HepG2 (cell line): ENCODE data around the gene KDM4B. TPM values are rescaled to one million over a fixed set of nuclear protein-coding genes. Genes with fewer than 3 reads are reported as not detected.

Experiments used
- CEBPB ChIP-seq: IDR thresholded peaks from 2 replicates; pipeline ENCODE4 v1.6.1; 2011; ENCODE audit warnings: low read depth, low read length, improper control_type of control experiment, borderline replicate concordance
- GATAD1 ChIP-seq: IDR thresholded peaks from 2 replicates; pipeline ENCODE4 v1.6.1; 2016; ENCODE audit warnings: missing genetic modification reagents, missing compliant biosample characterization
- HMGXB4 ChIP-seq, 2 experiments: sonication (generic) in 1 of 2; formaldehyde crosslinking in 1 of 2; IDR thresholded peaks; 2 replicates each; pipeline versions ENCODE4 v1.4.0 to v1.6.1; 2018 to 2020; ENCODE audit warnings: missing genetic modification reagents in 2 of 2, borderline replicate concordance in 1 of 2, low read depth in 1 of 2, mild to moderate bottlenecking in 1 of 2, missing biosample characterization in 1 of 2
- NR0B2 ChIP-seq: sonication (generic); formaldehyde crosslinking; IDR thresholded peaks from 2 replicates; pipeline ENCODE4 v1.4.0; 2020; ENCODE audit warnings: mild to moderate bottlenecking, missing genetic modification reagents
- PAXIP1 ChIP-seq: sonication (generic); formaldehyde crosslinking; conservative IDR thresholded peaks from 2 replicates; pipeline ENCODE4 v1.4.0; 2020; ENCODE audit warnings: mild to moderate bottlenecking, missing genetic modification reagents, moderate library complexity
- THRA ChIP-seq: sonication (generic); formaldehyde crosslinking; IDR thresholded peaks from 2 replicates; pipeline ENCODE4 v1.4.0; 2020; ENCODE audit warnings: missing genetic modification reagents, borderline replicate concordance
- YEATS2 ChIP-seq: sonication (generic); formaldehyde crosslinking; IDR thresholded peaks from 2 replicates; pipeline ENCODE4 v1.4.0; 2020; ENCODE audit warnings: missing genetic modification reagents, borderline replicate concordance
- ZGPAT ChIP-seq: IDR thresholded peaks from 2 replicates; pipeline ENCODE4 v1.6.1; 2016; ENCODE audit warnings: mild to moderate bottlenecking
- ZNF513 ChIP-seq: sonication (generic); formaldehyde crosslinking; conservative IDR thresholded peaks from 2 replicates; pipeline ENCODE4 v1.5.0; 2020; ENCODE audit warnings: missing genetic modification reagents
- ZNF564 ChIP-seq: sonication (generic); formaldehyde crosslinking; IDR thresholded peaks from 2 replicates; pipeline ENCODE4 v1.8.1; 2023; ENCODE audit warnings: mild to moderate bottlenecking, missing genetic modification reagents
- ZNF792 ChIP-seq: IDR thresholded peaks from 2 replicates; pipeline ENCODE4 v1.6.1; 2016
- ZNF800 ChIP-seq: sonication (generic); formaldehyde crosslinking; IDR thresholded peaks from 2 replicates; pipeline ENCODE4 v1.4.0; 2020; ENCODE audit warnings: missing genetic modification reagents
- polyA plus RNA-seq, 8 experiments: library from polyadenylated mRNA; depleted of rRNA in 3 of 8; stranded (reverse) in 7 of 8; unstranded in 1 of 8; fragments of >200 nt; fragmentation: Illumina TruSeq in 4 of 8; extraction: Trizol in 4 of 8; gene quantifications; 2 replicates each; pipeline versions ENCODE4 v1.2.1 to v1.2.3, GENCODE V29; 2011 to 2016; ENCODE audit warnings: low read depth in 4 of 8, missing spikeins in 1 of 8, mixed read lengths in 1 of 8; ENCODE audit not compliant: insufficient read depth in 1 of 8
- total RNA-seq, 5 experiments: library from RNA; depleted of rRNA; stranded (reverse); fragments of >200 nt; fragmentation: Illumina TruSeq; extraction: Trizol; gene quantifications; 2 replicates each; pipeline ENCODE4 v1.2.3, GENCODE V29; 2016; ENCODE audit warnings: low read depth in 1 of 5

Gene KDM4B
- total and polyA plus RNA-seq, 2 of the 13 experiments (the other 11 are each of a cell fraction or from before 2014, with no cell fraction given) = 4.9 to 14.6 TPM

- TF ChIP-seq PAXIP1 (CRISPR knock-in tag) (no peak), GATAD1 (no peak), ZNF513 (no peak), ZGPAT (CRISPR knock-in tag) (no peak), ZNF564 (CRISPR knock-in tag) (no peak), ZNF792 (CRISPR knock-in tag) (no peak), THRA (CRISPR knock-in tag) (peak; percentile 19; the same call in 1 of the 2 replicates), ZNF800 (CRISPR knock-in tag) (no peak), CEBPB (no peak), NR0B2 (CRISPR knock-in tag) (no peak), HMGXB4 (CRISPR knock-in tag; IDR thresholded peaks at IDR 0.05; ENCODE audit: borderline replicate concordance in 1 of 2, low read depth in 1 of 2) (no peak), YEATS2 (CRISPR knock-in tag) (no peak)
These were observed 99.5 kb downstream of the KDM4B start (continued) for GRCh38 chr19:5068233-5069072.
